ENCODE results near the gene FIP1L1. TPM values are rescaled to one million over a fixed set of nuclear protein-coding genes. Genes with fewer than 3 reads are reported as not detected.

FIP1L1 gene
- total RNA-seq, 4 donors from 2014 or later = 31.9 to 44.4 (median 39.6) TPM

GRCh38 chr4:53361451-53361850, 16.0 kb upstream of the FIP1L1 start:
- intact Hi-C loops (cut with DNase I) = no loop called here
- H3K4me1 ChIP-seq = peaks cover 18 to 50% (median 37%) of the 10 kb centered on the region in 4 donors
- no peak overlapping the region for H3K27ac ChIP-seq (replicated peaks in 1 of 4)
- DNase-seq (ENCODE audit: extremely low spot score) = no peak
- H3K27me3 ChIP-seq = no peaks in the 10 kb centered on the region
- H3K4me3 ChIP-seq = no peak overlapping the region
- 77% methylated on average over 3 of the region's 3 CpGs for WGBS
- H3K36me3 ChIP-seq = no peaks in the 10 kb centered on the region
- TF ChIP-seq POLR2A (IDR thresholded peaks at IDR 0.05; ENCODE audit: low read depth) = no peak
- TF ChIP-seq EP300 (IDR thresholded peaks at IDR 0.05) = no peak
- no peak for TF ChIP-seq CTCF (IDR thresholded peaks at IDR 0.05)
- no peak for TF ChIP-seq POLR2AphosphoS5 (IDR thresholded peaks at IDR 0.05)
- H3K9me3 ChIP-seq = no peaks in the 10 kb centered on the region

GRCh38 chr4:53362093-53362492, 15.3 kb upstream of the FIP1L1 start:
- H3K36me3 ChIP-seq = no peaks in the 10 kb centered on the region
- H3K4me1 ChIP-seq = peaks cover 18 to 53% (median 41%) of the 10 kb centered on the region in 4 donors
- no peak overlapping the region for H3K4me3 ChIP-seq
- no peaks in the 10 kb centered on the region for H3K27me3 ChIP-seq
- no peak overlapping the region for H3K27ac ChIP-seq (replicated peaks in 1 of 4)
- no peak for DNase-seq (ENCODE audit: extremely low spot score)
- TF ChIP-seq EP300 (IDR thresholded peaks at IDR 0.05) (no peak), POLR2AphosphoS5 (IDR thresholded peaks at IDR 0.05) (no peak), POLR2A (IDR thresholded peaks at IDR 0.05; ENCODE audit: low read depth) (no peak), CTCF (IDR thresholded peaks at IDR 0.05) (no peak)
- intact Hi-C loops (cut with DNase I) = no loop called here
- H3K9me3 ChIP-seq = no peaks in the 10 kb centered on the region
- WGBS = 95% methylated on average over 1 of the region's 1 CpG

- Histone ChIP-seq H3K27ac (replicated peaks in 1 of 4) (no peak overlapping the region), H3K27me3 (peaks cover 0 to 13% (median 0%) of the 10 kb centered on the region in 4 donors), H3K9me3 (no peaks in the 10 kb centered on the region), H3K4me3 (peak overlapping the region; percentile 77 to 89 (median 80)), H3K36me3 (no peaks in the 10 kb centered on the region), H3K4me1 (peaks cover 18 to 53% (median 41%) of the 10 kb centered on the region in 4 donors)
- 61% methylated on average over 3 of the region's 3 CpGs for WGBS
- TF ChIP-seq POLR2A (IDR thresholded peaks at IDR 0.05; ENCODE audit: low read depth) = no peak
- TF ChIP-seq POLR2AphosphoS5 (IDR thresholded peaks at IDR 0.05) = no peak
- TF ChIP-seq CTCF (IDR thresholded peaks at IDR 0.05) = no peak
- TF ChIP-seq EP300 (IDR thresholded peaks at IDR 0.05) = no peak
- DNase-seq (ENCODE audit: extremely low spot score) = no peak
- intact Hi-C loops (cut with DNase I) = no loop called here
These were observed 12.8 kb upstream of the FIP1L1 start for GRCh38 chr4:53364624-53365023.

GRCh38 chr4:53365121-53365485, 12.3 kb upstream of the FIP1L1 start:
- H3K27ac ChIP-seq (replicated peaks in 1 of 4) = peak overlapping the region in 3 of 4 donors; percentile 54 to 76 (median 66)

More at GRCh38 chr4:53365121-53365485, 12.3 kb upstream of the FIP1L1 start:
- H3K4me3 ChIP-seq = peak overlapping the region; percentile 77 to 89 (median 80)
- H3K27me3 ChIP-seq = peaks cover 0 to 17% (median 0%) of the 10 kb centered on the region in 4 donors
- no peak for TF ChIP-seq EP300 (IDR thresholded peaks at IDR 0.05)
- TF ChIP-seq POLR2A (IDR thresholded peaks at IDR 0.05; ENCODE audit: low read depth) = no peak
- no peak for TF ChIP-seq POLR2AphosphoS5 (IDR thresholded peaks at IDR 0.05)
- no peak for TF ChIP-seq CTCF (IDR thresholded peaks at IDR 0.05)
- intact Hi-C loops (cut with DNase I) = no loop called here
- H3K9me3 ChIP-seq = no peaks in the 10 kb centered on the region
- no peak for DNase-seq (ENCODE audit: extremely low spot score)
- peaks cover 18 to 53% (median 41%) of the 10 kb centered on the region in 4 donors for H3K4me1 ChIP-seq
- H3K36me3 ChIP-seq = no peaks in the 10 kb centered on the region
- 0% methylated on average over 8 of the region's 8 CpGs for WGBS

Measured in esophagus muscularis mucosa (tissue), 4 donors.